Measurements from ENCODE around the gene SEZ6L2. TPM values are rescaled to one million over a fixed set of nuclear protein-coding genes. Genes with fewer than 3 reads are reported as not detected.

SEZ6L2 gene
- total and polyA plus RNA-seq, 2 of the 13 experiments (the other 11 are each of a cell fraction or from before 2014, with no cell fraction given), result 14.9 to 16.9 TPM

GRCh38 chr16:29891525-29892457 is 7.6 kb downstream of the SEZ6L2 start (continued):
- TF ChIP-seq ZBTB40 (IDR thresholded peaks at IDR 0.05) (no peak), ZBTB40 (CRISPR knock-in tag; IDR thresholded peaks at IDR 0.05) (no peak), ZNF709 (CRISPR knock-in tag; IDR thresholded peaks at IDR 0.05) (no peak), KLF15 (CRISPR knock-in tag; IDR thresholded peaks at IDR 0.05; ENCODE audit: borderline replicate concordance) (no peak), ZNF281 (CRISPR knock-in tag; IDR thresholded peaks at IDR 0.05; ENCODE audit: borderline replicate concordance) (peak; percentile 60; the same call in 1 of the 2 replicates), SOX5 (CRISPR knock-in tag; IDR thresholded peaks at IDR 0.05; ENCODE audit: borderline replicate concordance) (peak; percentile 85), HOXA9 (CRISPR knock-in tag; IDR thresholded peaks at IDR 0.05; ENCODE audit: borderline replicate concordance) (no peak), MXD1 (CRISPR knock-in tag; IDR thresholded peaks at IDR 0.05) (no peak), TBP (CRISPR knock-in tag; IDR thresholded peaks at IDR 0.05) (no peak), ZNF292 (CRISPR knock-in tag; IDR thresholded peaks at IDR 0.05; ENCODE audit: borderline replicate concordance, low read depth) (no peak), ZNF136 (CRISPR knock-in tag; IDR thresholded peaks at IDR 0.05; ENCODE audit: low read depth) (no peak), MNT (IDR thresholded peaks at IDR 0.05) (no peak), ZNF788 (CRISPR knock-in tag; IDR thresholded peaks at IDR 0.05; ENCODE audit: borderline replicate concordance) (peak; percentile 31; the same call in 1 of the 2 replicates)

Data from HepG2 (cell line).